Spleen (tissue), 7 donors: ENCODE measurements around the gene OR6C2.

Experiments
- POLR2A ChIP-seq, 3 donors: fragments of 450-650 bp; IDR thresholded peaks; one replicate each; pipeline ENCODE4 v1.5.1; 2017; ENCODE audit warnings: antibody characterized with exemption in 3 of 3, mild to moderate bottlenecking in 1 of 3
- POLR2AphosphoS5 ChIP-seq, 3 donors: sonication (generic); formaldehyde crosslinking; IDR thresholded peaks; one replicate each; pipeline ENCODE4 v1.5.1; 2017; ENCODE audit warnings: antibody characterized with exemption in 3 of 3
- TF ChIP-seq, protein P1 (sequence below), 11 experiments: fragments of 200-600 bp in 7 of 11; fragments of 450-650 bp in 4 of 11; sonication (generic) in 4 of 11; IDR thresholded peaks in 8 of 11; conservative IDR thresholded peaks in 3 of 11; 1 replicate in 7 of 11; 2 replicates in 4 of 11; pipeline versions ENCODE4 v1.4.0 to v1.8.0; 2016 to 2021; ENCODE audit warnings: antibody characterized with exemption in 11 of 11, inconsistent platforms in 4 of 11, mild to moderate bottlenecking in 1 of 11
- donor health status: DM: no; HTN: no; CAD: no; lungs with moderate emphysema.
- donor health status: DM: no; HTN: no; CAD: no.
- donor health status: DM: no; HTN: no; CAD: no.

DNA sequence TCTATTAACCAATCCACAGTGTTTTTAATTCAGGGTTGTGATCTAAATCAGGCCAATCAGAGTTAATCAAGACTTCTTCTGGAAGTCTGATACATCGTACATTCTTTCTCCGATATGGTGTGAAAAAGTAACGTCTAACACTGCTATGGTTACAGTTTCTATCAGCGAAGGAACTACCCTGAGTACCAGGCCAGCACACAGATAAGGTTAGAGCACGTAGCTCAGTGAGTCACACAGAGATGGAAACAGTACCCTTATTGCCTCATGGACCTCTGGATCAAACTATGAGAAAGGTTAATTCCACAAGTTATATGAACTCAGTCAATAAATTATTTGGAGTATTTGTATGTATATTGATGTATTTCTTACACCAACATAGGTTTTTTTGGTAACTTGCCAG is 51.6 kb downstream of the OR6C2 start:
- TF ChIP-seq, protein P1, sequence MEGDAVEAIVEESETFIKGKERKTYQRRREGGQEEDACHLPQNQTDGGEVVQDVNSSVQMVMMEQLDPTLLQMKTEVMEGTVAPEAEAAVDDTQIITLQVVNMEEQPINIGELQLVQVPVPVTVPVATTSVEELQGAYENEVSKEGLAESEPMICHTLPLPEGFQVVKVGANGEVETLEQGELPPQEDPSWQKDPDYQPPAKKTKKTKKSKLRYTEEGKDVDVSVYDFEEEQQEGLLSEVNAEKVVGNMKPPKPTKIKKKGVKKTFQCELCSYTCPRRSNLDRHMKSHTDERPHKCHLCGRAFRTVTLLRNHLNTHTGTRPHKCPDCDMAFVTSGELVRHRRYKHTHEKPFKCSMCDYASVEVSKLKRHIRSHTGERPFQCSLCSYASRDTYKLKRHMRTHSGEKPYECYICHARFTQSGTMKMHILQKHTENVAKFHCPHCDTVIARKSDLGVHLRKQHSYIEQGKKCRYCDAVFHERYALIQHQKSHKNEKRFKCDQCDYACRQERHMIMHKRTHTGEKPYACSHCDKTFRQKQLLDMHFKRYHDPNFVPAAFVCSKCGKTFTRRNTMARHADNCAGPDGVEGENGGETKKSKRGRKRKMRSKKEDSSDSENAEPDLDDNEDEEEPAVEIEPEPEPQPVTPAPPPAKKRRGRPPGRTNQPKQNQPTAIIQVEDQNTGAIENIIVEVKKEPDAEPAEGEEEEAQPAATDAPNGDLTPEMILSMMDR (IDR thresholded peaks at IDR 0.05 in 8 of 11, conservative IDR thresholded peaks at IDR 0.05 in 3 of 11), result no peak
- TF ChIP-seq POLR2AphosphoS5 (IDR thresholded peaks at IDR 0.05), result no peak
- TF ChIP-seq POLR2A (IDR thresholded peaks at IDR 0.05), result no peak
